ENCODE measurements around the gene LACTBL1.

Gene LACTBL1

DNA sequence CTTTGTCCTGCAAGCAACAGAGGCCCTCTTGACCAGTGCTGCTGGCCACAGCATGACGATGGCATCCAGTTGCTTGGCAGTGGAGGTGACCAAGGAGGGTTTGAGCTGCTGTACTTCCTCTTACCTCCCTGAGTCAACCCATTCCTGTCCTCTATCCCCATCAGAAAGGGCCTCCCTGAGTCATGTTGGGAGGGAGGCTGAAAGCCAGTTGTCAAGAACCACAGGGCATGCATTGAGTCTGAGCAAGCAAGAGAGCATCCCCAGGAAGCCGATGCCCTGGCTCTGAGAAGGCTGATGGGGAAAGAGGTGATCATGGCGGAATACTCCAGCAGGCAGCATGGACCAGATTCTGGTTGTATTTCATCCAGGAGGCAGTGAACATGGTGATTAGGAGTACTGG is 69.6 kb downstream of the LACTBL1 start:
- H3K4me2 ChIP-seq: no peak overlapping the region
- no peak for TF ChIP-seq Cebpa-rat (IDR thresholded peaks at IDR 0.05)
- H3K27me3 ChIP-seq: peaks cover 32% of the 10 kb centered on the region

More for the DNA sequence above, 69.6 kb downstream of the LACTBL1 start:
- Histone ChIP-seq H3K9ac (no peak overlapping the region), H3K4me1 (peaks cover 22% of the 10 kb centered on the region), H3K4me3 (no peak overlapping the region), H4K20me1 (no peaks in the 10 kb centered on the region), H3K9me3 (no peaks in the 10 kb centered on the region), H3K36me3 (no peaks in the 10 kb centered on the region), H3K27ac (no peak overlapping the region)

Measured in BLaER1 (cell line).